Mesenteric fat pad (tissue), 1 donor: ENCODE results near the gene WDR31. TPM values are rescaled to one million over a fixed set of nuclear protein-coding genes. Genes with fewer than 3 reads are reported as not detected.
"Not testable (repeated sequence)": the region's sequence is repeated elsewhere in the genome, so short reads cannot be mapped to it uniquely, and the experiment has no call there.

Experiments used
- DNase-seq: peaks from one replicate; pipeline ENCODE4 v3.0.0-alpha.2; 2020; ENCODE audit warnings: low spot score
- total RNA-seq: library from RNA; stranded (reverse); fragmentation: NEBNext Ultra II Directional; extraction: Animal tissue kit (Norgen Biotek cat#: 25700); gene quantifications from one replicate; pipeline ENCODE4 v1.2.1, GENCODE V29; 2021
- donor health status: DM: yes; HTN: yes; CAD: no.

Gene WDR31
- total RNA-seq, 1 donor from 2014 or later: 4.9 TPM

GRCh38 chr9:113298924-113299770 lies 40.9 kb downstream of the WDR31 start:
- no peak for DNase-seq

GRCh38 chr9:113298311-113298710 lies 41.8 kb downstream of the WDR31 start:
- no peak for DNase-seq

GRCh38 chr9:113296796-113297558 lies 43.1 kb downstream of the WDR31 start:
- DNase-seq: no peak

- DNase-seq: not testable (repeated sequence)
Measured at GRCh38 chr9:113296247-113296646, 43.8 kb downstream of the WDR31 start.

- DNase-seq: no peak
Measured at GRCh38 chr9:113293285-113293878, 46.7 kb downstream of the WDR31 start.

- DNase-seq: no peak
Measured at GRCh38 chr9:113290052-113290607, 49.9 kb downstream of the WDR31 start.

GRCh38 chr9:113289091-113289490 lies 51.0 kb downstream of the WDR31 start:
- no peak for DNase-seq

GRCh38 chr9:113281356-113281755 lies 58.7 kb downstream of the WDR31 start:
- DNase-seq: no peak

- no peak for DNase-seq
Measured at GRCh38 chr9:113278840-113279239, 61.2 kb downstream of the WDR31 start.

- peak; percentile 100 for DNase-seq
Measured at GRCh38 chr9:113275157-113276131, 64.6 kb downstream of the WDR31 start, which contains the start of the genes CDC26 and PRPF4. TSS of gene CDC26 (minus strand) at chr9:113275572. CDS start at chr9:113272507, 3,065 bp downstream. TSS of gene PRPF4 (plus strand) at chr9:113275658. CDS start at chr9:113275744, 86 bp downstream.

- DNase-seq: no peak
Measured at GRCh38 chr9:113274474-113275156, 65.5 kb downstream of the WDR31 start.

GRCh38 chr9:113269871-113270270 lies 70.2 kb downstream of the WDR31 start:
- DNase-seq: no peak

GRCh38 chr9:113269355-113269754 lies 70.7 kb downstream of the WDR31 start:
- no peak for DNase-seq

- DNase-seq: no peak
Measured at GRCh38 chr9:113267911-113268566, 72.0 kb downstream of the WDR31 start.

- DNase-seq: no peak
Measured at GRCh38 chr9:113266174-113266573, 73.9 kb downstream of the WDR31 start.
